PC-9 (cell line): Measurements from ENCODE around the gene RBM24. TPM values are rescaled to one million over a fixed set of nuclear protein-coding genes. Genes with fewer than 3 reads are reported as not detected.

Source experiments
- BruUV-seq: library from RNA; stranded (reverse); fragments of 400-500 nt; replicated peaks from 2 replicates; lab custom pipeline; 2021; lab: Mats Ljungman, UMichigan
- CTCF ChIA-PET: fragments of 300-600 bp; sonication (Branson Sonifier 250); formaldehyde crosslinking; loops from one replicate; lab custom pipeline; 2022; ENCODE audit warnings: antibody characterized with exemption; lab: Charles Lee
- POLR2A ChIA-PET: fragments of 300-600 bp; sonication (Branson Sonifier 250); formaldehyde crosslinking; loops from one replicate; lab custom pipeline; 2022; ENCODE audit warnings: antibody characterized with exemption; ENCODE audit not compliant: unreplicated experiment; lab: Charles Lee
- DNase-seq, 2 experiments: peaks; one replicate each; pipeline versions ENCODE4 v3.0.0 to v3.0.0-alpha.2; 2015 to 2022; ENCODE audit warnings: mixed read lengths in 1 of 2
- H2AFZ ChIP-seq: fragments of 200-600 bp; sonication (generic); 2 replicates; pipeline ENCODE4 v1.8.1; 2017; ENCODE audit warnings: antibody characterized with exemption
- H3F3A ChIP-seq: fragments of 200-600 bp; sonication (generic); 2 replicates; pipeline ENCODE4 v1.8.1; 2017; ENCODE audit warnings: antibody characterized with exemption, mild to moderate bottlenecking, low read depth; ENCODE audit not compliant: insufficient read depth
- H3K27ac ChIP-seq: fragments of 200-600 bp; sonication (generic); 2 replicates; pipeline ENCODE4 v1.6.1; 2016; ENCODE audit warnings: mixed run types
- H3K27me3 ChIP-seq: fragments of 200-600 bp; sonication (generic); 2 replicates; pipeline ENCODE4 v1.6.1; 2016; ENCODE audit warnings: low read depth, mixed run types; ENCODE audit not compliant: insufficient read depth
- H3K36me3 ChIP-seq: fragments of 200-600 bp; sonication (generic); 2 replicates; pipeline ENCODE4 v1.6.1; 2016; ENCODE audit warnings: low read depth, mixed run types
- H3K4me1 ChIP-seq: fragments of 200-600 bp; sonication (generic); replicated peaks from 2 replicates; pipeline ENCODE4 v1.6.1; 2016; ENCODE audit warnings: mixed run types; ENCODE audit not compliant: insufficient read depth
- H3K4me2 ChIP-seq: fragments of 200-600 bp; sonication (generic); 2 replicates; pipeline ENCODE4 v1.6.1; 2017; ENCODE audit warnings: mixed run types
- H3K4me3 ChIP-seq: fragments of 200-600 bp; sonication (generic); 2 replicates; pipeline ENCODE4 v1.6.1; 2016; ENCODE audit warnings: mixed run types
- H3K79me2 ChIP-seq: fragments of 200-600 bp; sonication (generic); 2 replicates; pipeline ENCODE4 v1.6.1; 2017; ENCODE audit warnings: low read depth, mixed run types
- H3K9me2 ChIP-seq: fragments of 200-600 bp; sonication (generic); 2 replicates; pipeline ENCODE4 v1.8.1; 2017; ENCODE audit warnings: mild to moderate bottlenecking; ENCODE audit not compliant: insufficient read depth
- H3K9me3 ChIP-seq: fragments of 200-600 bp; sonication (generic); 2 replicates; pipeline ENCODE4 v1.8.1; 2016; ENCODE audit warnings: low read depth; ENCODE audit not compliant: insufficient read depth
- H4K20me1 ChIP-seq: fragments of 200-600 bp; sonication (generic); 2 replicates; pipeline ENCODE4 v1.8.1; 2017; ENCODE audit not compliant: insufficient read depth
- EZH2 ChIP-seq: fragments of 200-600 bp; sonication (generic); IDR thresholded peaks from 2 replicates; pipeline ENCODE4 v1.8.0; 2017; ENCODE audit warnings: antibody characterized with exemption, low read depth
- intact Hi-C: fragments of 100-400 bp; cut with micrococcal nuclease; formaldehyde crosslinking; loops from one replicate; pipeline ENCODE4 v1.10.0; 2022; ENCODE audit not compliant: unreplicated experiment
- total RNA-seq: library from RNA; stranded (reverse); gene quantifications from 2 replicates; pipeline ENCODE4 v1.2.3, GENCODE V29; 2021
- TF ChIP-seq, protein P1 (sequence below): fragments of 200-600 bp; sonication (generic); conservative IDR thresholded peaks from 2 replicates; pipeline ENCODE4 v1.6.1; 2017; ENCODE audit warnings: mixed run types, antibody characterized with exemption, mild to moderate bottlenecking, moderate library complexity

Gene RBM24
- total RNA-seq, 1 experiment from 2014 or later, result 0.72 TPM

DNA sequence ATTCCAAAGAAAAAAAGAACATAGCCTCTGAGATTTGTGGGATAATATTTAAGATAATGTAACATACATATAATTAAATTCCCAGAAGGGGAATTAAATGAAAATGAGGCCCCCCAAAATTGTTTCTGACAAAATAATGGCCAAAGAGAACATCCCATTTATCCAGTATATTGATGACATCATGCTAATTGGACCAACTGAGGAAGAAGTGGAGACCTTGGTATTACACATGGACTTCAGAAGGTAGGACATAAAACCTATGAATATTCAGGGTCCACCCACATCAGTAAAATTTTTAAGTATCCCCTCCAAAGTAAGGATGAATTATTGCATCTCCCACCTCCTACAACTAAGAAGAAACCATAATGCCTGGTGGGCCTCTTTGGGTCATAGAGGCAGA is 15.6 kb upstream of the RBM24 start:
- H3K27ac ChIP-seq, result no peak overlapping the region

DNA sequence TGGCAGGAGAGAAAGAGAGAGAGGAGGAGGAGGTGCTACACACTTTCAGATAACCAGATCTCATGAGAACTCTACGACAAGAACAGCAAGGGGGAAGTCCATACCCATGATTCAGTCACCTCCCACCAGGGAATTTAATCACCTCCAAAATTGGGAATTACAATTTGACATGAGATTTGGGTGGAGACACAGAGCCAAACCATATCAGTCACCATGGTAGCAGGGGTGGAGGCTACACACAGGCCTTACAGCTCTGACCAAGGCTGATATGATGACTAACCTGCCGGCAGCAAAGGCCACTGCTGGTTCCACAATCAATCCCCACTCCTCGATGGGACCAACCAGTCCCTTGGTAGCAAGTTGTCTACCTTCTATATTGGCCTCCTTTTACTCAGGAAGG is 13.6 kb upstream of the RBM24 start:
- DNase-seq, result no peak
- no peaks in the 10 kb centered on the region for H3F3A ChIP-seq
- no peaks in the 10 kb centered on the region for H3K79me2 ChIP-seq
- no peaks in the 10 kb centered on the region for H3K9me2 ChIP-seq
- POLR2A ChIA-PET, result no interaction called here
- no peaks in the 10 kb centered on the region for H3K36me3 ChIP-seq
- H3K4me3 ChIP-seq, result no peak overlapping the region
- H3K9me3 ChIP-seq, result no peaks in the 10 kb centered on the region; the same call in 1 of the 2 replicates
- TF ChIP-seq EZH2, result no peak
- TF ChIP-seq, protein P1, sequence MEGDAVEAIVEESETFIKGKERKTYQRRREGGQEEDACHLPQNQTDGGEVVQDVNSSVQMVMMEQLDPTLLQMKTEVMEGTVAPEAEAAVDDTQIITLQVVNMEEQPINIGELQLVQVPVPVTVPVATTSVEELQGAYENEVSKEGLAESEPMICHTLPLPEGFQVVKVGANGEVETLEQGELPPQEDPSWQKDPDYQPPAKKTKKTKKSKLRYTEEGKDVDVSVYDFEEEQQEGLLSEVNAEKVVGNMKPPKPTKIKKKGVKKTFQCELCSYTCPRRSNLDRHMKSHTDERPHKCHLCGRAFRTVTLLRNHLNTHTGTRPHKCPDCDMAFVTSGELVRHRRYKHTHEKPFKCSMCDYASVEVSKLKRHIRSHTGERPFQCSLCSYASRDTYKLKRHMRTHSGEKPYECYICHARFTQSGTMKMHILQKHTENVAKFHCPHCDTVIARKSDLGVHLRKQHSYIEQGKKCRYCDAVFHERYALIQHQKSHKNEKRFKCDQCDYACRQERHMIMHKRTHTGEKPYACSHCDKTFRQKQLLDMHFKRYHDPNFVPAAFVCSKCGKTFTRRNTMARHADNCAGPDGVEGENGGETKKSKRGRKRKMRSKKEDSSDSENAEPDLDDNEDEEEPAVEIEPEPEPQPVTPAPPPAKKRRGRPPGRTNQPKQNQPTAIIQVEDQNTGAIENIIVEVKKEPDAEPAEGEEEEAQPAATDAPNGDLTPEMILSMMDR, result no peak
- no peak overlapping the region for H3K27ac ChIP-seq
- no peaks in the 10 kb centered on the region for H3K27me3 ChIP-seq
- H3K4me2 ChIP-seq, result no peak overlapping the region
- no peaks in the 10 kb centered on the region for H3K4me1 ChIP-seq
- CTCF ChIA-PET, result no interaction called here
- intact Hi-C loops, result no loop called here
- BruUV-seq, result no TSS peak
- H4K20me1 ChIP-seq, result no peaks in the 10 kb centered on the region
- no peak overlapping the region for H2AFZ ChIP-seq

More for the DNA sequence above, 15.6 kb upstream of the RBM24 start:
- no peak overlapping the region for H3K4me2 ChIP-seq
- H4K20me1 ChIP-seq, result no peaks in the 10 kb centered on the region
- ChIA-PET POLR2A (no interaction called here), CTCF (interaction anchor here (0.6 kb wide), 1 partner anchor 233 kb away, joined by 6 read pairs; no protein-coding TSS in a partner anchor)
- H3K79me2 ChIP-seq, result no peaks in the 10 kb centered on the region
- H3K36me3 ChIP-seq, result no peaks in the 10 kb centered on the region
- H3K4me3 ChIP-seq, result no peak overlapping the region
- TF ChIP-seq, protein P1, result no peak
- TF ChIP-seq EZH2, result no peak
- DNase-seq, result no peak
- no peaks in the 10 kb centered on the region for H3F3A ChIP-seq
- H3K4me1 ChIP-seq, result no peaks in the 10 kb centered on the region
- H2AFZ ChIP-seq, result no peak overlapping the region; the same call in 1 of the 2 replicates
- no peaks in the 10 kb centered on the region for H3K9me2 ChIP-seq
- H3K9me3 ChIP-seq, result no peaks in the 10 kb centered on the region; the same call in 1 of the 2 replicates
- intact Hi-C loops, result no loop called here
- BruUV-seq, result no TSS peak
- H3K27me3 ChIP-seq, result no peaks in the 10 kb centered on the region

DNA sequence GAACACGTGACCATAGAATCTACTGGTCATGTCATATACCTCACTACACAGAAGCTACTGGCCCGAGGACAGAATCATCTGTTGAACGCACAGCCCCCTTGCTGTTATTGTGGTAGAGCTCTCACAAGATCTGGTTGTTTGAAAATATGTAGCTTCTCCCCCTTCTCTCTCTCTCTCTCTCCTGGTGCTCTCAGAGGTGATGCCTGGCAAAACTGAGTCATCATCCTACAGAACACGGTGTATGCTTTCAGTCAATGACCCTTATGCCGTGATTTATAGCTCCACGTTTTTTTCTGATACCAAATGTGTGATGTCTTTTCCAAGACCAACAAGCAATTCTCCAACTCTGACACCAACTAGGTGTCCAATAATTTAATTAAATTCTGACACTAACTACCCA is 13.0 kb upstream of the RBM24 start:
- TF ChIP-seq, protein P1, result no peak
- TF ChIP-seq EZH2, result no peak
- ChIA-PET CTCF (no interaction called here), POLR2A (no interaction called here)
- Histone ChIP-seq H3K27ac (no peak overlapping the region), H4K20me1 (no peaks in the 10 kb centered on the region), H3K4me1 (no peaks in the 10 kb centered on the region), H3K27me3 (no peaks in the 10 kb centered on the region), H3K4me2 (no peak overlapping the region), H3K4me3 (no peak overlapping the region), H3K79me2 (no peaks in the 10 kb centered on the region), H3K9me3 (no peaks in the 10 kb centered on the region; the same call in 1 of the 2 replicates), H3K9me2 (no peaks in the 10 kb centered on the region), H2AFZ (no peak overlapping the region), H3F3A (no peaks in the 10 kb centered on the region), H3K36me3 (no peaks in the 10 kb centered on the region)
- no peak for DNase-seq
- intact Hi-C loops, result no loop called here
- no TSS peak for BruUV-seq
